ENCODE measurements around the gene VANGL1. TPM values are rescaled to one million over a fixed set of nuclear protein-coding genes. Genes with fewer than 3 reads are reported as not detected.

The VANGL1 gene
- total and polyA plus RNA-seq, 2 of the 13 experiments (the other 11 are each of a cell fraction or from before 2014, with no cell fraction given) = 5.3 to 9.4 TPM

- TF ChIP-seq BCL3 (CRISPR knock-in tag; IDR thresholded peaks at IDR 0.05) (no peak), UBTF (CRISPR knock-in tag; IDR thresholded peaks at IDR 0.05) (peak; percentile 94), ZNF674 (CRISPR knock-in tag; IDR thresholded peaks at IDR 0.05; ENCODE audit: low read depth) (no peak), SNAPC5 (CRISPR knock-in tag; IDR thresholded peaks at IDR 0.05; ENCODE audit: borderline replicate concordance) (no peak), ARNT2 (CRISPR knock-in tag; IDR thresholded peaks at IDR 0.05; ENCODE audit: low read depth) (no peak), ZNF337 (CRISPR knock-in tag; IDR thresholded peaks at IDR 0.05; ENCODE audit: borderline replicate concordance, low read depth) (no peak), ZBTB14 (CRISPR knock-in tag; IDR thresholded peaks at IDR 0.05) (no peak), ZNF841 (CRISPR knock-in tag; IDR thresholded peaks at IDR 0.05; ENCODE audit: borderline replicate concordance) (no peak), ZNF747 (CRISPR knock-in tag; IDR thresholded peaks at IDR 0.05; ENCODE audit: borderline replicate concordance) (no peak), ESRRA (CRISPR knock-in tag; IDR thresholded peaks at IDR 0.05; ENCODE audit: low read depth) (peak; percentile 21; the same call in 1 of the 2 replicates), ZNF367 (CRISPR knock-in tag; IDR thresholded peaks at IDR 0.05; ENCODE audit: borderline replicate concordance) (no peak), KDM2A (CRISPR knock-in tag; IDR thresholded peaks at IDR 0.05; ENCODE audit: borderline replicate concordance, low read depth) (no peak), JUN (CRISPR knock-in tag; IDR thresholded peaks at IDR 0.05) (no peak), ZNF589 (CRISPR knock-in tag; conservative IDR thresholded peaks at IDR 0.05) (peak; percentile 75; the same call in 1 of the 2 replicates), CBX1 (IDR thresholded peaks at IDR 0.05; ENCODE audit: low read depth) (no peak), ATRX (CRISPR knock-in tag; IDR thresholded peaks at IDR 0.05; ENCODE audit: borderline replicate concordance) (no peak), GPN1 (CRISPR knock-in tag; IDR thresholded peaks at IDR 0.05; ENCODE audit: borderline replicate concordance) (no peak), SNAPC2 (CRISPR knock-in tag; IDR thresholded peaks at IDR 0.05) (no peak), SMAD9 (CRISPR knock-in tag; IDR thresholded peaks at IDR 0.05) (no peak)
Measured at GRCh38 chr1:115642168-115643072, 650 bp downstream of the VANGL1 start (continued).
